ENCODE results near the gene AGFG1. TPM values are rescaled to one million over a fixed set of nuclear protein-coding genes. Genes with fewer than 3 reads are reported as not detected.

AGFG1 gene
- total RNA-seq, 1 experiment from 2014 or later = 81.3 TPM

- no peaks in the 10 kb centered on the region for H3K36me3 Mint-ChIP-seq
- POLR2A ChIA-PET = no interaction called here
- H3K27ac Mint-ChIP-seq = no peak overlapping the region
- no peak for TF ChIP-seq ZBTB43 (CRISPR knock-in tag; IDR thresholded peaks at IDR 0.05)
- no peak for TF ChIP-seq ARID4B (CRISPR knock-in tag; IDR thresholded peaks at IDR 0.05; ENCODE audit: borderline replicate concordance)
- no peak for TF ChIP-seq CREB1 (CRISPR knock-in tag; IDR thresholded peaks at IDR 0.05)
- no peak for DNase-seq (ENCODE audit: low spot score)
- peaks cover 15% of the 10 kb centered on the region for H3K4me1 Mint-ChIP-seq
- no peaks in the 10 kb centered on the region for H3K27me3 Mint-ChIP-seq (ENCODE audit: low read depth)
- no peak for ATAC-seq
- no peak overlapping the region for H3K4me3 Mint-ChIP-seq
- no peaks in the 10 kb centered on the region for H3K9me3 Mint-ChIP-seq
- CTCF ChIA-PET = no interaction called here
These were observed 8.7 kb upstream of the AGFG1 start for GRCh38 chr2:227462972-227463931.

GRCh38 chr2:227464361-227464760 lies 7.6 kb upstream of the AGFG1 start:
- DNase-seq (ENCODE audit: low spot score) (no peak), ATAC-seq (peak; percentile 16; the same call in 1 of the 2 replicates)
- ChIA-PET POLR2A (no interaction called here), CTCF (interaction anchor here (0.6 to 1.6 kb wide), 3 partner anchors 11 to 194 kb away, joined by 3 to 4 read pairs (median 4); no protein-coding TSS in a partner anchor)
- H3K27me3 Mint-ChIP-seq (ENCODE audit: low read depth) = no peaks in the 10 kb centered on the region
- H3K36me3 Mint-ChIP-seq = no peaks in the 10 kb centered on the region
- H3K4me1 Mint-ChIP-seq = peaks cover 15% of the 10 kb centered on the region
- H3K4me3 Mint-ChIP-seq = no peak overlapping the region
- no peak overlapping the region for H3K27ac Mint-ChIP-seq
- no peaks in the 10 kb centered on the region for H3K9me3 Mint-ChIP-seq
- TF ChIP-seq HMGXB4 (CRISPR knock-in tag; IDR thresholded peaks at IDR 0.05) (no peak), ZNF263 (CRISPR knock-in tag; IDR thresholded peaks at IDR 0.05; ENCODE audit: low read depth) (no peak), ETV6 (CRISPR knock-in tag; IDR thresholded peaks at IDR 0.05) (no peak), TP53 (CRISPR knock-in tag; IDR thresholded peaks at IDR 0.05) (no peak), ERG (CRISPR knock-in tag; IDR thresholded peaks at IDR 0.05) (no peak), ZNF425 (CRISPR knock-in tag; conservative IDR thresholded peaks at IDR 0.05) (no peak), RORB (CRISPR knock-in tag; IDR thresholded peaks at IDR 0.05) (no peak)
